WTC11 (cell line): ENCODE measurements around the gene CAPN14. TPM values are rescaled to one million over a fixed set of nuclear protein-coding genes. Genes with fewer than 3 reads are reported as not detected.

ENCODE experiments used
- ATAC-seq: fragments of 200-7000 bp; cut with Tn5 transposase; 2 replicates; pipeline ENCODE4 v1.10.0; 2021; ENCODE audit warnings: mild to moderate bottlenecking, moderate library complexity
- CTCF ChIA-PET: fragments of 300-600 bp; sonication (Branson Sonifier 250); formaldehyde crosslinking; loops from one replicate; lab custom pipeline; 2021; ENCODE audit warnings: antibody characterized with exemption; lab: Charles Lee
- POLR2A ChIA-PET: fragments of 350-600 bp; sonication (Branson Sonifier 250); formaldehyde crosslinking; loops from one replicate; lab custom pipeline; 2021; ENCODE audit warnings: antibody characterized with exemption; lab: Charles Lee
- DNase-seq: peaks from one replicate; pipeline ENCODE4 v3.0.0; 2021; ENCODE audit warnings: low spot score
- H3K27ac Mint-ChIP-seq: 2 replicates; pipeline ENCODE4 v1.8.0; 2021; ENCODE audit warnings: mixed read lengths
- H3K27me3 Mint-ChIP-seq: 2 replicates; pipeline ENCODE4 v1.8.0; 2021; ENCODE audit warnings: low read depth, mild to moderate bottlenecking, moderate library complexity, mixed read lengths
- H3K36me3 Mint-ChIP-seq: 2 replicates; pipeline ENCODE4 v1.8.0; 2021; ENCODE audit warnings: mixed read lengths
- H3K4me1 Mint-ChIP-seq: 2 replicates; pipeline ENCODE4 v1.8.0; 2022; ENCODE audit warnings: mixed read lengths
- H3K4me3 Mint-ChIP-seq: 2 replicates; pipeline ENCODE4 v1.8.0; 2021; ENCODE audit warnings: mild to moderate bottlenecking, moderate library complexity, mixed read lengths
- H3K9me3 Mint-ChIP-seq: 2 replicates; pipeline ENCODE4 v1.8.0; 2021; ENCODE audit warnings: mixed read lengths
- AR ChIP-seq: fragments of 250-450 bp; sonication (Bioruptor Pico); IDR thresholded peaks from 2 replicates; pipeline ENCODE4 v1.9.0; 2021; ENCODE audit warnings: mild to moderate bottlenecking
- ATF1 ChIP-seq: sonication (generic); formaldehyde crosslinking; IDR thresholded peaks from 2 replicates; pipeline ENCODE4 v1.8.1; 2023; ENCODE audit warnings: mild to moderate bottlenecking, moderate library complexity, missing genetic modification reagents
- ATF2 ChIP-seq: sonication (generic); formaldehyde crosslinking; IDR thresholded peaks from 2 replicates; pipeline ENCODE4 v1.8.1; 2022; ENCODE audit warnings: low read depth, missing genetic modification reagents, borderline replicate concordance
- ATF3 ChIP-seq: sonication (generic); formaldehyde crosslinking; conservative IDR thresholded peaks from 2 replicates; pipeline ENCODE4 v1.8.1; 2022; ENCODE audit warnings: mild to moderate bottlenecking, missing genetic modification reagents
- CREM ChIP-seq: sonication (generic); formaldehyde crosslinking; IDR thresholded peaks from 2 replicates; pipeline ENCODE4 v1.8.1; 2022; ENCODE audit warnings: mild to moderate bottlenecking, missing genetic modification reagents, moderate library complexity
- ELF4 ChIP-seq: sonication (generic); formaldehyde crosslinking; IDR thresholded peaks from 2 replicates; pipeline ENCODE4 v1.8.1; 2022; ENCODE audit warnings: low read depth, mild to moderate bottlenecking, moderate library complexity, missing genetic modification reagents
- FOXJ3 ChIP-seq: sonication (generic); formaldehyde crosslinking; IDR thresholded peaks from 2 replicates; pipeline ENCODE4 v1.9.0; 2021; ENCODE audit warnings: missing genetic modification reagents, mild to moderate bottlenecking, borderline replicate concordance
- FOXP1 ChIP-seq: sonication (generic); formaldehyde crosslinking; IDR thresholded peaks from 2 replicates; pipeline ENCODE4 v1.8.0; 2022; ENCODE audit warnings: missing genetic modification reagents, mild to moderate bottlenecking, moderate library complexity, borderline replicate concordance
- GABPB1 ChIP-seq: sonication (generic); formaldehyde crosslinking; IDR thresholded peaks from 2 replicates; pipeline ENCODE4 v1.8.1; 2023; ENCODE audit warnings: mild to moderate bottlenecking, missing genetic modification reagents
- HMGA2 ChIP-seq: fragments of 250-450 bp; sonication (Bioruptor Pico); IDR thresholded peaks from 2 replicates; pipeline ENCODE4 v1.4.0; 2021; ENCODE audit warnings: mild to moderate bottlenecking, moderate library complexity
- IRF1 ChIP-seq: sonication (generic); formaldehyde crosslinking; IDR thresholded peaks from 2 replicates; pipeline ENCODE4 v1.8.0; 2023; ENCODE audit warnings: missing genetic modification reagents
- MLX ChIP-seq: sonication (generic); formaldehyde crosslinking; IDR thresholded peaks from 2 replicates; pipeline ENCODE4 v1.8.1; 2023; ENCODE audit warnings: mild to moderate bottlenecking, missing genetic modification reagents, moderate library complexity
- NR3C1 ChIP-seq: sonication (generic); formaldehyde crosslinking; conservative IDR thresholded peaks from 2 replicates; pipeline ENCODE4 v1.8.1; 2023; ENCODE audit warnings: low read depth, mild to moderate bottlenecking, missing genetic modification reagents
- RELA ChIP-seq: sonication (generic); formaldehyde crosslinking; IDR thresholded peaks from 2 replicates; pipeline ENCODE4 v1.8.1; 2022; ENCODE audit warnings: missing genetic modification reagents, mild to moderate bottlenecking, borderline replicate concordance
- TCF7 ChIP-seq: sonication (generic); formaldehyde crosslinking; IDR thresholded peaks from 2 replicates; pipeline ENCODE4 v1.8.0; 2022; ENCODE audit warnings: mild to moderate bottlenecking, low read depth, missing genetic modification reagents, moderate library complexity
- ZBTB21 ChIP-seq: sonication (generic); formaldehyde crosslinking; IDR thresholded peaks from 2 replicates; pipeline ENCODE4 v1.8.1; 2023; ENCODE audit warnings: mild to moderate bottlenecking, missing genetic modification reagents, borderline replicate concordance
- ZBTB43 ChIP-seq: sonication (generic); formaldehyde crosslinking; IDR thresholded peaks from 2 replicates; pipeline ENCODE4 v1.8.1; 2023; ENCODE audit warnings: mild to moderate bottlenecking, missing genetic modification reagents
- ZNF263 ChIP-seq: sonication (generic); formaldehyde crosslinking; IDR thresholded peaks from 2 replicates; pipeline ENCODE4 v1.8.1; 2022; ENCODE audit warnings: low read depth, mild to moderate bottlenecking, moderate library complexity, missing genetic modification reagents
- ZNF416 ChIP-seq: fragments of 250-450 bp; sonication (Bioruptor Pico); IDR thresholded peaks from 2 replicates; pipeline ENCODE4 v1.9.0; 2021; ENCODE audit warnings: mild to moderate bottlenecking, inconsistent platforms
- ZNF425 ChIP-seq: fragments of 250-450 bp; sonication (Bioruptor Pico); conservative IDR thresholded peaks from 2 replicates; pipeline ENCODE4 v1.9.0; 2021; ENCODE audit warnings: mild to moderate bottlenecking
- total RNA-seq: library from RNA; stranded (reverse); gene quantifications from 3 replicates; pipeline ENCODE4 v1.2.3, GENCODE V29; 2021

Gene CAPN14
- total RNA-seq, 1 experiment from 2014 or later, result 0.11 TPM

GRCh38 chr2:31136000-31136399, 81.3 kb downstream of the CAPN14 start:
- Mint-ChIP-seq H3K27ac (no peak overlapping the region), H3K27me3 (peaks cover 63% of the 10 kb centered on the region), H3K36me3 (no peaks in the 10 kb centered on the region), H3K4me3 (no peak overlapping the region), H3K4me1 (peaks cover 42% of the 10 kb centered on the region), H3K9me3 (no peaks in the 10 kb centered on the region)
- no peak for TF ChIP-seq ZNF263 (CRISPR knock-in tag)
- no peak for TF ChIP-seq CREM
- TF ChIP-seq FOXP1, result no peak
- no peak for TF ChIP-seq ZBTB43
- TF ChIP-seq TCF7 (CRISPR knock-in tag), result no peak
- no peak for TF ChIP-seq ATF3 (CRISPR knock-in tag)
- no peak for TF ChIP-seq FOXJ3 (CRISPR knock-in tag)
- no peak for TF ChIP-seq ZNF425 (CRISPR knock-in tag)
- TF ChIP-seq GABPB1 (CRISPR knock-in tag), result no peak
- TF ChIP-seq ZNF416, result no peak
- TF ChIP-seq ATF1, result no peak
- TF ChIP-seq ATF2 (CRISPR knock-in tag), result no peak
- no peak for TF ChIP-seq IRF1 (CRISPR knock-in tag)
- TF ChIP-seq NR3C1 (CRISPR knock-in tag), result no peak
- TF ChIP-seq ELF4 (CRISPR knock-in tag), result no peak
- TF ChIP-seq AR, result no peak
- TF ChIP-seq ZBTB21, result no peak
- no peak for TF ChIP-seq HMGA2 (CRISPR knock-in tag)
- TF ChIP-seq MLX (CRISPR knock-in tag), result no peak
- TF ChIP-seq RELA, result no peak
- ChIA-PET CTCF (interaction anchor here (1.0 kb wide), 1 partner anchor 424 kb away, joined by 4 read pairs; no protein-coding TSS in a partner anchor), POLR2A (no interaction called here)
- no peak for DNase-seq
- ATAC-seq, result no peak
